Adrenal gland (tissue), 5 donors: ENCODE results near the gene PCGF6.

Experiments
- POLR2A ChIP-seq, 2 donors: fragments of 450-650 bp; IDR thresholded peaks; one replicate each; pipeline ENCODE4 v1.6.1; 2017; ENCODE audit warnings: antibody characterized with exemption in 2 of 2, mild to moderate bottlenecking in 2 of 2, moderate library complexity in 1 of 2
- TF ChIP-seq, protein P1 (sequence below), 6 experiments: fragments of 450-650 bp in 4 of 6; fragments of 200-600 bp in 2 of 6; sonication (generic) in 1 of 6; IDR thresholded peaks; 1 replicate in 5 of 6; 2 replicates in 1 of 6; pipeline versions ENCODE4 v1.5.1 to v1.8.0; 2016 to 2021; ENCODE audit warnings: antibody characterized with exemption in 6 of 6, mild to moderate bottlenecking in 2 of 6, moderate library complexity in 1 of 6
- donor health status: DM: no; HTN: no; CAD: no.

DNA sequence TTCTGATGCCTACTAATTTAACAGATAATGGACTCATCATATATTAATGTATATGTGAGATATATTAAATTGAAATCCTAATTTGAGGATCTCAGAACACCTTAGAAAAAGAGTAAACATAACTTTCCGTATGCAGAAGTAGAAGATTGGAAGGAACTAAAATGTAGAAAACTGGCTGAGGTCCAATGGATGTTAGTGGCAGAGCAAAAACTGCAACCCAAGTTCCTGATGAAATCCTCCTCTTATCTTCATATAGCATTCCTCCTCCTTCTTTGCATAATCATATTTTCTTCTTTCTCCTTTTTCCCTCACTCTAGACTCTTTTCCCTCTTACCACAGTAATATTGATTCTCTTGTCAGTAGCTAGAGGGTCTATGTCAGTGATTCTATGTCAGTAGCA is 68.0 kb downstream of the PCGF6 start:
- TF ChIP-seq, protein P1, sequence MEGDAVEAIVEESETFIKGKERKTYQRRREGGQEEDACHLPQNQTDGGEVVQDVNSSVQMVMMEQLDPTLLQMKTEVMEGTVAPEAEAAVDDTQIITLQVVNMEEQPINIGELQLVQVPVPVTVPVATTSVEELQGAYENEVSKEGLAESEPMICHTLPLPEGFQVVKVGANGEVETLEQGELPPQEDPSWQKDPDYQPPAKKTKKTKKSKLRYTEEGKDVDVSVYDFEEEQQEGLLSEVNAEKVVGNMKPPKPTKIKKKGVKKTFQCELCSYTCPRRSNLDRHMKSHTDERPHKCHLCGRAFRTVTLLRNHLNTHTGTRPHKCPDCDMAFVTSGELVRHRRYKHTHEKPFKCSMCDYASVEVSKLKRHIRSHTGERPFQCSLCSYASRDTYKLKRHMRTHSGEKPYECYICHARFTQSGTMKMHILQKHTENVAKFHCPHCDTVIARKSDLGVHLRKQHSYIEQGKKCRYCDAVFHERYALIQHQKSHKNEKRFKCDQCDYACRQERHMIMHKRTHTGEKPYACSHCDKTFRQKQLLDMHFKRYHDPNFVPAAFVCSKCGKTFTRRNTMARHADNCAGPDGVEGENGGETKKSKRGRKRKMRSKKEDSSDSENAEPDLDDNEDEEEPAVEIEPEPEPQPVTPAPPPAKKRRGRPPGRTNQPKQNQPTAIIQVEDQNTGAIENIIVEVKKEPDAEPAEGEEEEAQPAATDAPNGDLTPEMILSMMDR (IDR thresholded peaks at IDR 0.05), result no peak
- TF ChIP-seq POLR2A (IDR thresholded peaks at IDR 0.05), result no peak
